Suprapubic skin (tissue), 4 donors: ENCODE measurements around the gene CREB3L1.

Experiments used
- POLR2A ChIP-seq, 2 donors: fragments of 450-650 bp; IDR thresholded peaks; one replicate each; pipeline ENCODE4 v1.6.1; 2017; ENCODE audit warnings: antibody characterized with exemption in 2 of 2, mild to moderate bottlenecking in 2 of 2, moderate library complexity in 2 of 2
- POLR2AphosphoS5 ChIP-seq, 3 donors: sonication (generic); formaldehyde crosslinking; IDR thresholded peaks; one replicate each; pipeline ENCODE4 v1.6.1; 2017; ENCODE audit warnings: antibody characterized with exemption in 3 of 3

GRCh38 chr11:46356924-46357482, 79.5 kb downstream of the CREB3L1 start:
- TF ChIP-seq POLR2AphosphoS5 (IDR thresholded peaks at IDR 0.05), result no peak
- no peak for TF ChIP-seq POLR2A (IDR thresholded peaks at IDR 0.05)
